Activated CD8-positive, alpha-beta T cell treated with anti-CD3 and anti-CD28 coated beads for 36 hours (primary cell): ENCODE data around the gene SLC26A1. TPM values are rescaled to one million over a fixed set of nuclear protein-coding genes. Genes with fewer than 3 reads are reported as not detected.

Experiments used
- ATAC-seq: fragments of 200-7000 bp; cut with Tn5 transposase; one replicate; pipeline ENCODE4 v1.10.0; 2021; ENCODE audit warnings: mild to moderate bottlenecking, moderate library complexity
- CTCF ChIA-PET: fragments of 350-600 bp; sonication (Branson Sonifier 250); formaldehyde crosslinking; loops from one replicate; lab custom pipeline; 2021; ENCODE audit warnings: antibody characterized with exemption; lab: Charles Lee
- POLR2A ChIA-PET: fragments of 350-600 bp; sonication (Branson Sonifier 250); formaldehyde crosslinking; loops from one replicate; lab custom pipeline; 2021; ENCODE audit warnings: antibody characterized with exemption; lab: Charles Lee
- DNase-seq: peaks from one replicate; pipeline ENCODE4 v3.0.0-alpha.2; 2020
- H3K27ac Mint-ChIP-seq: one replicate; pipeline ENCODE4 v1.8.0; 2021; ENCODE audit warnings: mild to moderate bottlenecking, mixed read lengths
- H3K27me3 Mint-ChIP-seq: one replicate; pipeline ENCODE4 v1.8.0; 2021; ENCODE audit warnings: mixed read lengths
- H3K36me3 Mint-ChIP-seq: one replicate; pipeline ENCODE4 v1.8.0; 2021; ENCODE audit warnings: low read depth, mixed read lengths
- H3K4me1 Mint-ChIP-seq: one replicate; pipeline ENCODE4 v1.8.0; 2021; ENCODE audit warnings: low read depth, mixed read lengths
- H3K4me3 Mint-ChIP-seq: one replicate; pipeline ENCODE4 v1.8.0; 2021; ENCODE audit warnings: mild to moderate bottlenecking, moderate library complexity, mixed read lengths
- H3K9me3 Mint-ChIP-seq: one replicate; pipeline ENCODE4 v1.8.0; 2021; ENCODE audit warnings: mixed read lengths
- intact Hi-C: fragments of 100-400 bp; cut with micrococcal nuclease; formaldehyde crosslinking; loops from one replicate; pipeline ENCODE4 v1.10.0; 2022
- total RNA-seq, 2 experiments: library from RNA; stranded (reverse); gene quantifications; one replicate each; pipeline ENCODE4 v1.2.3, GENCODE V29; 2021
- TF ChIP-seq, protein P1 (sequence below): fragments of 200-600 bp; IDR thresholded peaks from one replicate; pipeline ENCODE4 v1.8.0; 2022; ENCODE audit warnings: antibody characterized with exemption, mild to moderate bottlenecking

Gene SLC26A1, protein sequence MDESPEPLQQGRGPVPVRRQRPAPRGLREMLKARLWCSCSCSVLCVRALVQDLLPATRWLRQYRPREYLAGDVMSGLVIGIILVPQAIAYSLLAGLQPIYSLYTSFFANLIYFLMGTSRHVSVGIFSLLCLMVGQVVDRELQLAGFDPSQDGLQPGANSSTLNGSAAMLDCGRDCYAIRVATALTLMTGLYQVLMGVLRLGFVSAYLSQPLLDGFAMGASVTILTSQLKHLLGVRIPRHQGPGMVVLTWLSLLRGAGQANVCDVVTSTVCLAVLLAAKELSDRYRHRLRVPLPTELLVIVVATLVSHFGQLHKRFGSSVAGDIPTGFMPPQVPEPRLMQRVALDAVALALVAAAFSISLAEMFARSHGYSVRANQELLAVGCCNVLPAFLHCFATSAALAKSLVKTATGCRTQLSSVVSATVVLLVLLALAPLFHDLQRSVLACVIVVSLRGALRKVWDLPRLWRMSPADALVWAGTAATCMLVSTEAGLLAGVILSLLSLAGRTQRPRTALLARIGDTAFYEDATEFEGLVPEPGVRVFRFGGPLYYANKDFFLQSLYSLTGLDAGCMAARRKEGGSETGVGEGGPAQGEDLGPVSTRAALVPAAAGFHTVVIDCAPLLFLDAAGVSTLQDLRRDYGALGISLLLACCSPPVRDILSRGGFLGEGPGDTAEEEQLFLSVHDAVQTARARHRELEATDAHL
- total RNA-seq = under 1 TPM in 1 of 2 experiments, not detected in 1; 0.27 TPM

DNA sequence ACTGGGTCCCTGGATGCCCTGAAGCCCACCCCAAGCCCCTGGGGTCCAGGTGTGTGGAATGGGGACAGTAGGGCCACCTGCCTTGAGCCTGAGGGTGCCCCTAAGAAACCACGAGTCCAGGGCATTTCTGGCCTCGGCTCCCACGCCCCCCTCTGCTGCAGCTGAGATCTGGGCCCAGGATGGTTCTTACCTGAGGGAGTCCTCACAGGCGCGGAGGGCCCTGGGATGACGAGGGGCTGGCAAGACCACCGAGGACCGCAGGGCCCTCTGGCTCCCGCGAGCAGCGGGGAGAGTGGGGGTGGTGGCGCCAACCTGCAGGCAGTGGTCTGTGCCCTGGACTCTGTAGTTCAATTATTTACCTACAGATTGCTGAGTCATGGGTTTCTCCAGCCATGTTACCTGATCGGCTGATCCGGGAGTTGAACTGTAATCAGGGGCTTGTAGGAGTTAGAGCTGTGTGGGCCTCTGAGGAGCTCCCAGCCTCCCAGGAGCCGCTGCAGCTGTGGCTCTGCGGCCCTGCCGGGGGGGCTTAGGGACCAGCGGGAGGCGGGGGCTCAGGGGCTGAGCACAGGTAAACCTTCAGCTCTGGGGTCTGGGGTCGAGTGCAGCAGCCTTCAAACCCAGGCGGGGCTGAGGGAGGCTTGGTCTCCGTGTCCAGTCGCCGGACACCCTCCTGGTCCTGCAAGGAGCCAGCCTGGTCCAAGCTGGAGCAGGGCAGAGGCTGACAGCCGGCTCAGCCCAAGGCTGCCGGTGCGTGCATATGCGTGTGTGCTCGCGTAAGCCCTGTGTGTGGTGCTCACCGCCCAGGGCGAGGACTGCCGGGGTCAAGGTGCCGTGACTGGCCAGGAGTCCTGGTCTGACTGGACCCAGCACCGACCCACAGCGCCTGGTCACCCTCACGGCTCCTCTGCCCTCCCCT, at the start of gene SLC26A1:
TSS of gene SLC26A1 (minus strand) at position 294 of the 919 bp plus-strand sequence. CDS start 1,701 bp downstream, outside the sequence.
- ATAC-seq (no peak), DNase-seq (no peak)
- H3K9me3 Mint-ChIP-seq = no peaks in the 10 kb centered on the region
- intact Hi-C loops = no loop called here
- H3K4me1 Mint-ChIP-seq = peaks cover under 1% of the 10 kb centered on the region
- peaks cover 5% of the 10 kb centered on the region for H3K27me3 Mint-ChIP-seq
- no peak within 1 kb of the TSS for H3K4me3 Mint-ChIP-seq
- no peak within 1 kb of the TSS for H3K27ac Mint-ChIP-seq
- TF ChIP-seq, protein P1, sequence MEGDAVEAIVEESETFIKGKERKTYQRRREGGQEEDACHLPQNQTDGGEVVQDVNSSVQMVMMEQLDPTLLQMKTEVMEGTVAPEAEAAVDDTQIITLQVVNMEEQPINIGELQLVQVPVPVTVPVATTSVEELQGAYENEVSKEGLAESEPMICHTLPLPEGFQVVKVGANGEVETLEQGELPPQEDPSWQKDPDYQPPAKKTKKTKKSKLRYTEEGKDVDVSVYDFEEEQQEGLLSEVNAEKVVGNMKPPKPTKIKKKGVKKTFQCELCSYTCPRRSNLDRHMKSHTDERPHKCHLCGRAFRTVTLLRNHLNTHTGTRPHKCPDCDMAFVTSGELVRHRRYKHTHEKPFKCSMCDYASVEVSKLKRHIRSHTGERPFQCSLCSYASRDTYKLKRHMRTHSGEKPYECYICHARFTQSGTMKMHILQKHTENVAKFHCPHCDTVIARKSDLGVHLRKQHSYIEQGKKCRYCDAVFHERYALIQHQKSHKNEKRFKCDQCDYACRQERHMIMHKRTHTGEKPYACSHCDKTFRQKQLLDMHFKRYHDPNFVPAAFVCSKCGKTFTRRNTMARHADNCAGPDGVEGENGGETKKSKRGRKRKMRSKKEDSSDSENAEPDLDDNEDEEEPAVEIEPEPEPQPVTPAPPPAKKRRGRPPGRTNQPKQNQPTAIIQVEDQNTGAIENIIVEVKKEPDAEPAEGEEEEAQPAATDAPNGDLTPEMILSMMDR = no peak
- no peaks in the 10 kb centered on the region for H3K36me3 Mint-ChIP-seq
- ChIA-PET POLR2A (interaction anchor here (0.7 to 1.1 kb wide), 2 partner anchors 9 to 12 kb away, joined by 3 read pairs; no protein-coding TSS in a partner anchor), CTCF (interaction anchor here (0.6 kb wide), 1 partner anchor 275 kb away, joined by 3 read pairs; no protein-coding TSS in a partner anchor)

DNA sequence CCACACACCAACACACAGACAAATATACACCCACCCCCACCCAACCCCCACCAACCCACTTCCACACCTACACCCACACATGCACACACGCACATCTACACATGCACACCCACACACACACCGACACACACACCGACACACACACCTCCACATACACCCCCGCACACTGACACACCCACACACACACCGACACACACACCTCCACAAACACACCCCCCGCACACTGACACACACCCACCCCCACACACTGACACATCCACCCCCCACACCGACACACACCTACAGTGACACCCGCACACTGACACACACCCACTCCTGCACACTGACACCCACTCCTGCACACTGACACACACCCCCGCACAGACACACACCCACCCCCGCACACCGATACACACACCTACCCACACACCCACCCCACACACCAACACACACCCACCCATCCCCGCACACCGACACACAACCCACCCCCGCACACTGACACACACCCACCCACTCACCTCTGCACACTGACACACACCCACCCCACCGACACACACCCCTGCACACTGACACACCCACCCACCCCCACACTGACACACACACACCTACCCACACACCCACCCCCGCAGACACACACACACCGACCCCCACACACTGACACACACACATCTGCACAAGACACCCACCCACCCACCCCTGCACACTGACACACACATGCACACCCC, 49.3 kb upstream of the SLC26A1 start:
- peaks cover 5% of the 10 kb centered on the region for H3K4me1 Mint-ChIP-seq
- TF ChIP-seq, protein P1 = no peak
- H3K36me3 Mint-ChIP-seq = no peaks in the 10 kb centered on the region
- H3K4me3 Mint-ChIP-seq = no peak overlapping the region
- H3K27ac Mint-ChIP-seq = no peak overlapping the region
- no peaks in the 10 kb centered on the region for H3K9me3 Mint-ChIP-seq
- DNase-seq (no peak), ATAC-seq (no peak)
- peaks cover 23% of the 10 kb centered on the region for H3K27me3 Mint-ChIP-seq
- POLR2A ChIA-PET = no interaction called here
- intact Hi-C loops = no loop called here
- CTCF ChIA-PET = no interaction called here

DNA sequence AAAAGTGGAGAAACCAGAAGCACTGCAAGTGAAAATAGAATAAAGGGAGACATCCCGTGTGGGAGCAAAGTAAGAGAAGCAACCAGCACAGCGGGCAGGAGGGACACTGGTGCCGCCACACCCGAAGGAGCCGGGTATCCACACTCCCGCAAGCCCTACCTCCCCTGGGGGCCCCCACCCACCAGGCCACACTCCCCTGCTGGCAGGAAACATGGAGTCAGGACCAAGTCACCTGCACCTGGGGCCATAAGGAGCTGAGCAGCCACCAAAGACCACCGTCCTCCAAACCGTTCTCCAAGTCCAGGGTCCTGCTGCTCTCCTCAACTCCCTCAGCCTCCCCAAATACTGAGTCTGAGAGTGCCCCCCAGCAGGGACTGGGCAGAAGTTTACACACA, 48.7 kb upstream of the SLC26A1 start:
- H3K9me3 Mint-ChIP-seq = no peaks in the 10 kb centered on the region
- intact Hi-C loops = no loop called here
- no peak overlapping the region for H3K4me3 Mint-ChIP-seq
- peaks cover 5% of the 10 kb centered on the region for H3K4me1 Mint-ChIP-seq
- TF ChIP-seq, protein P1 = no peak
- no peak for ATAC-seq
- ChIA-PET CTCF (no interaction called here), POLR2A (no interaction called here)
- peaks cover 19% of the 10 kb centered on the region for H3K27me3 Mint-ChIP-seq
- DNase-seq = no peak
- no peak overlapping the region for H3K27ac Mint-ChIP-seq
- H3K36me3 Mint-ChIP-seq = no peaks in the 10 kb centered on the region

DNA sequence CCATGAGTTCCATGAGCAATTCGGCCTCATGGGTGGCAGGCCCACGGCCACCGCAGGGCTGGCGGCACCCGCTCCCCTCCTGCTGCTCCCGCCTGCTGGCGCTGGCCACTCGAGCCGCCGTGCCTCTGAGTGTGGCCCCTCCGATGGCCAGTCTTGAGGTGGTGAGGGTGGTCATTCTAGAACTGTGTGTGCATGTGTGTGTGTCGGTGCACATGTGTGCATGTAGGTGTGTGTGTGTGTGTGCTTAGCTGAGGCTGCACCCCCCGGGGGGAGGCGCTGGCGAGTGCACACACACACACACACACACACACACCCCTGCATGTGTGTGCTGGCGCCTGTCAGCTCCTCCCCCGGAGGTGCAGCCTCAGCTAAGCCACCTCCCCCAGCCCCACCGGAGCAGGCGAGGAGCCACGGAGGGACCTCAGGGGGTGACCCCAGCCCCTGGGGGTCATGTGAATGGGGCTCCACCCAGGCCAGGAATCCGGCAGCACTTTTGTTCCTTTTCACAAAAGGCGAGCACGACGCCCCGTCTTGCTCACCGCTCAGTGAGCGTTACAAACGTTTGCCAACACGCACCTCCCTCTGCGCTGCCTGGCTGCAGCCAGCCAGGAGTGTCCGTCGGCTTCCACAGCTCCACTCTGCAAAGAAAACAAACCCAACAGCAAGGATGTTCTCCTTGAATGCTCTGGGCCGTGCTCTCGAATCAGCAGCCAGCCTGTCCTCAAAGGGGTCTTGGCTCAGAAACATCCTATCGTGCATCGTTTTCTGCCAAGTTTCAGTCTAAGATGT, 48.1 kb upstream of the SLC26A1 start:
- DNase-seq (no peak), ATAC-seq (no peak)
- CTCF ChIA-PET = no interaction called here
- Mint-ChIP-seq H3K27ac (no peak overlapping the region), H3K9me3 (no peaks in the 10 kb centered on the region), H3K4me3 (no peak overlapping the region), H3K36me3 (no peaks in the 10 kb centered on the region), H3K4me1 (peaks cover 5% of the 10 kb centered on the region), H3K27me3 (peaks cover 16% of the 10 kb centered on the region)
- POLR2A ChIA-PET = no interaction called here
- TF ChIP-seq, protein P1 = no peak
- intact Hi-C loops = no loop called here
